Measurements from ENCODE around the gene AGO4. TPM values are rescaled to one million over a fixed set of nuclear protein-coding genes. Genes with fewer than 3 reads are reported as not detected.

The AGO4 gene
- total RNA-seq, 4 donors from 2014 or later: 26.7 to 51.7 (median 33.3) TPM

- no peaks in the 10 kb centered on the region for H3K27me3 ChIP-seq
- H3K4me3 ChIP-seq: no peak overlapping the region
- no peak for DNase-seq (ENCODE audit: low spot score in 2 of 2)
- no peaks in the 10 kb centered on the region for H3K9me3 ChIP-seq
- peaks cover 4% of the 10 kb centered on the region for H3K4me1 ChIP-seq
- H3K27ac ChIP-seq: no peak overlapping the region
- peaks cover 26% of the 10 kb centered on the region for H3K36me3 ChIP-seq
- no peak for TF ChIP-seq EP300 (IDR thresholded peaks at IDR 0.05)
- TF ChIP-seq POLR2AphosphoS5 (IDR thresholded peaks at IDR 0.05): no peak
- no peak for TF ChIP-seq POLR2A (IDR thresholded peaks at IDR 0.05)
These were observed 50.0 kb downstream of the AGO4 start for GRCh38 chr1:35857830-35858229.

GRCh38 chr1:35860696-35861095 is 52.9 kb downstream of the AGO4 start:
- WGBS: 63% methylated on average over 3 of the region's 3 CpGs
- H3K9me3 ChIP-seq: no peaks in the 10 kb centered on the region

GRCh38 chr1:35863136-35863535 is 55.3 kb downstream of the AGO4 start:
- H3K4me3 ChIP-seq: no peak overlapping the region
- no peaks in the 10 kb centered on the region for H3K27me3 ChIP-seq
- no peaks in the 10 kb centered on the region for H3K9me3 ChIP-seq
- TF ChIP-seq EP300 (IDR thresholded peaks at IDR 0.05): no peak
- no peak for TF ChIP-seq POLR2A (IDR thresholded peaks at IDR 0.05)
- no peak for TF ChIP-seq CTCF (IDR thresholded peaks at IDR 0.05)
- TF ChIP-seq POLR2AphosphoS5 (IDR thresholded peaks at IDR 0.05): no peak
- no peak for DNase-seq (ENCODE audit: low spot score in 2 of 2)
- no peaks in the 10 kb centered on the region for H3K4me1 ChIP-seq
- no peaks in the 10 kb centered on the region for H3K36me3 ChIP-seq
- H3K27ac ChIP-seq: no peak overlapping the region
- 97% methylated on average over 1 of the region's 1 CpG for WGBS

More at GRCh38 chr1:35860696-35861095, 52.9 kb downstream of the AGO4 start:
- H3K36me3 ChIP-seq: peaks cover 1% of the 10 kb centered on the region
- H3K4me1 ChIP-seq: peaks cover 4% of the 10 kb centered on the region
- no peak for TF ChIP-seq CTCF (IDR thresholded peaks at IDR 0.05)
- no peak for TF ChIP-seq POLR2AphosphoS5 (IDR thresholded peaks at IDR 0.05)
- no peak overlapping the region for H3K27ac ChIP-seq
- no peak for DNase-seq (ENCODE audit: low spot score in 2 of 2)
- H3K27me3 ChIP-seq: no peaks in the 10 kb centered on the region
- no peak overlapping the region for H3K4me3 ChIP-seq

GRCh38 chr1:35863881-35864625 is 56.2 kb downstream of the AGO4 start:
- no peak for TF ChIP-seq POLR2AphosphoS5 (IDR thresholded peaks at IDR 0.05)
- no peak for TF ChIP-seq EP300 (IDR thresholded peaks at IDR 0.05)
- TF ChIP-seq CTCF (IDR thresholded peaks at IDR 0.05): no peak
- no peak for TF ChIP-seq POLR2A (IDR thresholded peaks at IDR 0.05)
- Histone ChIP-seq H3K9me3 (no peaks in the 10 kb centered on the region), H3K36me3 (no peaks in the 10 kb centered on the region), H3K27me3 (no peaks in the 10 kb centered on the region), H3K4me3 (no peak overlapping the region), H3K27ac (no peak overlapping the region), H3K4me1 (no peaks in the 10 kb centered on the region)
- no peak for DNase-seq (ENCODE audit: low spot score in 2 of 2)
- WGBS: 50% methylated on average over 3 of the region's 3 CpGs

GRCh38 chr1:35864813-35865212 is 57.0 kb downstream of the AGO4 start:
- TF ChIP-seq EP300 (IDR thresholded peaks at IDR 0.05) (no peak), POLR2AphosphoS5 (IDR thresholded peaks at IDR 0.05) (no peak), CTCF (IDR thresholded peaks at IDR 0.05) (no peak), POLR2A (IDR thresholded peaks at IDR 0.05) (no peak)
- H3K4me1 ChIP-seq: no peaks in the 10 kb centered on the region
- 91% methylated on average over 5 of the region's 5 CpGs for WGBS
- H3K27ac ChIP-seq: no peak overlapping the region
- no peak overlapping the region for H3K4me3 ChIP-seq
- no peak for DNase-seq (ENCODE audit: low spot score in 2 of 2)
- H3K36me3 ChIP-seq: no peaks in the 10 kb centered on the region
- H3K27me3 ChIP-seq: no peaks in the 10 kb centered on the region
- no peaks in the 10 kb centered on the region for H3K9me3 ChIP-seq
